C4-2B (cell line): Measurements from ENCODE around the gene CMC2.

Experiments used
- ZFX ChIP-seq: fragments of 450-650 bp; IDR thresholded peaks from 2 replicates; pipeline ENCODE4 v1.6.1; 2017
- TF ChIP-seq, protein P1 (sequence below): fragments of 450-650 bp; conservative IDR thresholded peaks from 2 replicates; pipeline ENCODE4 v1.5.1; 2017; ENCODE audit warnings: mild to moderate bottlenecking

DNA sequence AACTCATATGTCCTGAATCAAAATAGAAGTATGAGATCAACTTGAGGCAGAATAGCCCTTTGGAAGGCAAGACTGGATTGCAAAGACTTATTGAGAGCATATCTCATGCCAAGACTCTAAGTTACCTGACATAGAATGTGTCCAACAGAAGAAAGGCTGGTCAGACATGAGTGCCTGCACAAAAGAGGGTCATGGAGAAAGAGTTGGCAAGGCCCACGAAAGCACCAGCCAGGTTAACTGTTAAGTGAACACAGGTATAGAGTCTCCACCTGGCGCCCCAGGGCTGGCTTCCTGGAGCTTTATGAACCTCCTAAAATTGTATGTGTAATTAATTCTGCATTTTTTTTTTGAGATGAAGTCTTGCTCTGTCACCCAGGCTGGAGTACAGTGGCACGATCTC is 71.0 kb downstream of the CMC2 start:
- TF ChIP-seq, protein P1, sequence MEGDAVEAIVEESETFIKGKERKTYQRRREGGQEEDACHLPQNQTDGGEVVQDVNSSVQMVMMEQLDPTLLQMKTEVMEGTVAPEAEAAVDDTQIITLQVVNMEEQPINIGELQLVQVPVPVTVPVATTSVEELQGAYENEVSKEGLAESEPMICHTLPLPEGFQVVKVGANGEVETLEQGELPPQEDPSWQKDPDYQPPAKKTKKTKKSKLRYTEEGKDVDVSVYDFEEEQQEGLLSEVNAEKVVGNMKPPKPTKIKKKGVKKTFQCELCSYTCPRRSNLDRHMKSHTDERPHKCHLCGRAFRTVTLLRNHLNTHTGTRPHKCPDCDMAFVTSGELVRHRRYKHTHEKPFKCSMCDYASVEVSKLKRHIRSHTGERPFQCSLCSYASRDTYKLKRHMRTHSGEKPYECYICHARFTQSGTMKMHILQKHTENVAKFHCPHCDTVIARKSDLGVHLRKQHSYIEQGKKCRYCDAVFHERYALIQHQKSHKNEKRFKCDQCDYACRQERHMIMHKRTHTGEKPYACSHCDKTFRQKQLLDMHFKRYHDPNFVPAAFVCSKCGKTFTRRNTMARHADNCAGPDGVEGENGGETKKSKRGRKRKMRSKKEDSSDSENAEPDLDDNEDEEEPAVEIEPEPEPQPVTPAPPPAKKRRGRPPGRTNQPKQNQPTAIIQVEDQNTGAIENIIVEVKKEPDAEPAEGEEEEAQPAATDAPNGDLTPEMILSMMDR = no peak
- no peak for TF ChIP-seq ZFX
